Endothelial cell of umbilical vein (primary cell): ENCODE measurements around the gene NAP1L1.

Experiments
- CTCF ChIP-seq, 2 donors: IDR thresholded peaks; 1 replicate in 1 of 2; 2 replicates in 1 of 2; pipeline ENCODE4 v1.5.1; 2011; ENCODE audit warnings: low read length in 2 of 2, mild to moderate bottlenecking in 2 of 2, moderate library complexity in 2 of 2, control low read depth in 1 of 2, inconsistent platforms in 1 of 2, low read depth in 1 of 2; ENCODE audit not compliant: insufficient read depth in 1 of 2; ENCODE audit errors: extremely low read depth in 1 of 2
- EZH2 ChIP-seq: IDR thresholded peaks from 2 replicates; pipeline ENCODE4 v1.6.1; 2012; ENCODE audit warnings: borderline replicate concordance, low read depth, mild to moderate bottlenecking, moderate library complexity, low read length, inconsistent platforms; ENCODE audit not compliant: severe bottlenecking
- FOS ChIP-seq: IDR thresholded peaks from 2 replicates; pipeline ENCODE4 v1.6.1; 2011; ENCODE audit warnings: mild to moderate bottlenecking, low read length, moderate library complexity, borderline replicate concordance; ENCODE audit not compliant: insufficient read depth
- GATA2 ChIP-seq: IDR thresholded peaks from 2 replicates; pipeline ENCODE4 v1.7.0; 2011; ENCODE audit warnings: low read depth, mild to moderate bottlenecking, moderate library complexity, mixed read lengths, low read length; ENCODE audit not compliant: insufficient read length, insufficient read depth
- JUN ChIP-seq: IDR thresholded peaks from 2 replicates; pipeline ENCODE4 v1.6.1; 2011; ENCODE audit warnings: borderline replicate concordance, low read depth; ENCODE audit not compliant: insufficient read length, insufficient read depth
- MAX ChIP-seq: IDR thresholded peaks from 2 replicates; pipeline ENCODE4 v1.6.1; 2011; ENCODE audit not compliant: insufficient read depth, insufficient read length
- MYC ChIP-seq: IDR thresholded peaks from one replicate; pipeline ENCODE4 v1.6.1; 2011; ENCODE audit warnings: mild to moderate bottlenecking, low read depth, low read length
- POLR2A ChIP-seq: IDR thresholded peaks from 2 replicates; pipeline ENCODE4 v1.6.1; 2012; ENCODE audit warnings: low read depth, mild to moderate bottlenecking, control low read depth, low read length
- POLR2AphosphoS5 ChIP-seq: IDR thresholded peaks from 2 replicates; pipeline ENCODE4 v1.6.1; 2012; ENCODE audit warnings: low read depth, mild to moderate bottlenecking, control low read depth, low read length, moderate library complexity; ENCODE audit not compliant: insufficient read depth

- TF ChIP-seq CTCF (IDR thresholded peaks at IDR 0.05; ENCODE audit: extremely low read depth in 1 of 2, insufficient read depth in 1 of 2, low read depth in 1 of 2, low read length in 2 of 2) = no peak
- no peak for TF ChIP-seq MAX
- TF ChIP-seq EZH2 = no peak
- no peak for TF ChIP-seq POLR2A
- no peak for TF ChIP-seq GATA2
- TF ChIP-seq JUN = no peak
- no peak for TF ChIP-seq MYC
- no peak for TF ChIP-seq POLR2AphosphoS5
- no peak for TF ChIP-seq FOS
Observed at GRCh38 chr12:76031081-76031413, 53.4 kb downstream of the NAP1L1 start.
